Measurements from ENCODE around the gene PIRT.

The PIRT gene

GRCh38 chr17:10803830-10804475, 33.9 kb downstream of the PIRT start, which contains the start of gene TMEM238L:
TMEM238L (minus strand) TSS chr17:10804099; CDS start chr17:10803963, 136 bp downstream.
- Histone ChIP-seq H3K4me1 (no peaks in the 10 kb centered on the region), H3K9me3 (no peaks in the 10 kb centered on the region), H3K27me3 (no peaks in the 10 kb centered on the region), H3K36me3 (no peaks in the 10 kb centered on the region), H3K4me3 (ENCODE audit: low read depth, low read length) (no peak within 1 kb of the TSS)
- no peak for TF ChIP-seq CTCF (IDR thresholded peaks at IDR 0.05; ENCODE audit: low read depth, low read length)
- DNase-seq, result no peak

- Histone ChIP-seq H3K4me3 (ENCODE audit: low read depth, low read length) (no peak overlapping the region), H3K9me3 (no peaks in the 10 kb centered on the region), H3K4me1 (no peaks in the 10 kb centered on the region), H3K36me3 (no peaks in the 10 kb centered on the region), H3K27me3 (no peaks in the 10 kb centered on the region)
- no peak for DNase-seq
- TF ChIP-seq CTCF (IDR thresholded peaks at IDR 0.05; ENCODE audit: low read depth, low read length), result no peak
These were observed 34.5 kb downstream of the PIRT start for GRCh38 chr17:10803350-10803749.

GRCh38 chr17:10802496-10803284, 35.2 kb downstream of the PIRT start:
- no peak for TF ChIP-seq CTCF (IDR thresholded peaks at IDR 0.05; ENCODE audit: low read depth, low read length)
- DNase-seq, result no peak
- H3K27me3 ChIP-seq, result no peaks in the 10 kb centered on the region
- no peaks in the 10 kb centered on the region for H3K9me3 ChIP-seq
- no peaks in the 10 kb centered on the region for H3K4me1 ChIP-seq
- H3K4me3 ChIP-seq (ENCODE audit: low read depth, low read length), result no peak overlapping the region
- no peaks in the 10 kb centered on the region for H3K36me3 ChIP-seq

- Histone ChIP-seq H3K27me3 (no peaks in the 10 kb centered on the region), H3K4me1 (no peaks in the 10 kb centered on the region), H3K36me3 (no peaks in the 10 kb centered on the region), H3K4me3 (ENCODE audit: low read depth, low read length) (no peak overlapping the region), H3K9me3 (no peaks in the 10 kb centered on the region)
- no peak for DNase-seq
- TF ChIP-seq CTCF (IDR thresholded peaks at IDR 0.05; ENCODE audit: low read depth, low read length), result no peak
These were observed 38.5 kb downstream of the PIRT start for GRCh38 chr17:10799407-10799806.

GRCh38 chr17:10798910-10799309, 39.0 kb downstream of the PIRT start:
- no peak for DNase-seq
- Histone ChIP-seq H3K9me3 (no peaks in the 10 kb centered on the region), H3K4me1 (no peaks in the 10 kb centered on the region), H3K27me3 (no peaks in the 10 kb centered on the region), H3K36me3 (no peaks in the 10 kb centered on the region), H3K4me3 (ENCODE audit: low read depth, low read length) (no peak overlapping the region)
- TF ChIP-seq CTCF (IDR thresholded peaks at IDR 0.05; ENCODE audit: low read depth, low read length), result no peak

- no peak for TF ChIP-seq CTCF (IDR thresholded peaks at IDR 0.05; ENCODE audit: low read depth, low read length)
- H3K4me1 ChIP-seq, result no peaks in the 10 kb centered on the region
- H3K27me3 ChIP-seq, result no peaks in the 10 kb centered on the region
- H3K4me3 ChIP-seq (ENCODE audit: low read depth, low read length), result no peak overlapping the region
- H3K9me3 ChIP-seq, result no peaks in the 10 kb centered on the region
- H3K36me3 ChIP-seq, result no peaks in the 10 kb centered on the region
- no peak for DNase-seq
These were observed 39.5 kb downstream of the PIRT start for GRCh38 chr17:10798332-10798749.
